HG02588 (cell line): ENCODE data around the gene FYB1.

Experiments
- ATAC-seq: cut with Tn5 transposase; IDR thresholded peaks from one replicate; pipeline ENCODE4 v1.9.1; 2021; ENCODE audit warnings: mild to moderate bottlenecking, moderate library complexity; ENCODE audit not compliant: unreplicated experiment

FYB1 gene

GRCh38 chr5:39062104-39062503 is 157.3 kb downstream of the FYB1 start:
- no peak for ATAC-seq

- ATAC-seq: no peak
Observed at GRCh38 chr5:39059064-39059463, 160.3 kb downstream of the FYB1 start.

GRCh38 chr5:39058178-39058921 is 161.0 kb downstream of the FYB1 start:
- peak; percentile 85 for ATAC-seq

- ATAC-seq: no peak
Observed at GRCh38 chr5:39057734-39058133, 161.6 kb downstream of the FYB1 start.

GRCh38 chr5:39055768-39056398 is 163.5 kb downstream of the FYB1 start:
- ATAC-seq: no peak
